Gastrocnemius medialis (tissue), 4 donors: Measurements from ENCODE around the gene LHFPL2.

ENCODE experiments used
- CTCF ChIP-seq, 5 experiments: fragments of 450-650 bp in 3 of 5; fragments of 200-600 bp in 2 of 5; sonication (generic) in 2 of 5; IDR thresholded peaks in 4 of 5; conservative IDR thresholded peaks in 1 of 5; 1 replicate in 4 of 5; 2 replicates in 1 of 5; pipeline ENCODE4 v1.5.1; 2016 to 2019; ENCODE audit warnings: antibody characterized with exemption in 5 of 5, mild to moderate bottlenecking in 3 of 5, moderate library complexity in 3 of 5
- POLR2A ChIP-seq, 2 donors: fragments of 450-650 bp; IDR thresholded peaks; one replicate each; pipeline ENCODE4 v1.6.1; 2017; ENCODE audit warnings: antibody characterized with exemption in 2 of 2, mild to moderate bottlenecking in 2 of 2, moderate library complexity in 2 of 2

GRCh38 chr5:78610636-78611035, 37.9 kb downstream of the LHFPL2 start:
- TF ChIP-seq POLR2A (IDR thresholded peaks at IDR 0.05) = no peak
- no peak for TF ChIP-seq CTCF (IDR thresholded peaks at IDR 0.05 in 4 of 5, conservative IDR thresholded peaks at IDR 0.05 in 1 of 5)
